NK-92 (cell line): ENCODE data around the gene STK31.
"Not testable (repeated sequence)": the region's sequence is repeated elsewhere in the genome, so short reads cannot be mapped to it uniquely, and the experiment has no call there.

Source experiments
- DNase-seq: peaks from one replicate; lab custom pipeline; 2025; ENCODE audit not compliant: unreplicated experiment; lab: John Stamatoyannopoulos, UW

The STK31 gene, protein sequence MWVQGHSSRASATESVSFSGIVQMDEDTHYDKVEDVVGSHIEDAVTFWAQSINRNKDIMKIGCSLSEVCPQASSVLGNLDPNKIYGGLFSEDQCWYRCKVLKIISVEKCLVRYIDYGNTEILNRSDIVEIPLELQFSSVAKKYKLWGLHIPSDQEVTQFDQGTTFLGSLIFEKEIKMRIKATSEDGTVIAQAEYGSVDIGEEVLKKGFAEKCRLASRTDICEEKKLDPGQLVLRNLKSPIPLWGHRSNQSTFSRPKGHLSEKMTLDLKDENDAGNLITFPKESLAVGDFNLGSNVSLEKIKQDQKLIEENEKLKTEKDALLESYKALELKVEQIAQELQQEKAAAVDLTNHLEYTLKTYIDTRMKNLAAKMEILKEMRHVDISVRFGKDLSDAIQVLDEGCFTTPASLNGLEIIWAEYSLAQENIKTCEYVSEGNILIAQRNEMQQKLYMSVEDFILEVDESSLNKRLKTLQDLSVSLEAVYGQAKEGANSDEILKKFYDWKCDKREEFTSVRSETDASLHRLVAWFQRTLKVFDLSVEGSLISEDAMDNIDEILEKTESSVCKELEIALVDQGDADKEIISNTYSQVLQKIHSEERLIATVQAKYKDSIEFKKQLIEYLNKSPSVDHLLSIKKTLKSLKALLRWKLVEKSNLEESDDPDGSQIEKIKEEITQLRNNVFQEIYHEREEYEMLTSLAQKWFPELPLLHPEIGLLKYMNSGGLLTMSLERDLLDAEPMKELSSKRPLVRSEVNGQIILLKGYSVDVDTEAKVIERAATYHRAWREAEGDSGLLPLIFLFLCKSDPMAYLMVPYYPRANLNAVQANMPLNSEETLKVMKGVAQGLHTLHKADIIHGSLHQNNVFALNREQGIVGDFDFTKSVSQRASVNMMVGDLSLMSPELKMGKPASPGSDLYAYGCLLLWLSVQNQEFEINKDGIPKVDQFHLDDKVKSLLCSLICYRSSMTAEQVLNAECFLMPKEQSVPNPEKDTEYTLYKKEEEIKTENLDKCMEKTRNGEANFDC

GRCh38 chr7:23710000-23710399 lies at the start of gene STK31:
STK31 (plus strand) TSS chr7:23710219; CDS start chr7:23710286, 67 bp downstream.
- DNase-seq, result no peak

DNA sequence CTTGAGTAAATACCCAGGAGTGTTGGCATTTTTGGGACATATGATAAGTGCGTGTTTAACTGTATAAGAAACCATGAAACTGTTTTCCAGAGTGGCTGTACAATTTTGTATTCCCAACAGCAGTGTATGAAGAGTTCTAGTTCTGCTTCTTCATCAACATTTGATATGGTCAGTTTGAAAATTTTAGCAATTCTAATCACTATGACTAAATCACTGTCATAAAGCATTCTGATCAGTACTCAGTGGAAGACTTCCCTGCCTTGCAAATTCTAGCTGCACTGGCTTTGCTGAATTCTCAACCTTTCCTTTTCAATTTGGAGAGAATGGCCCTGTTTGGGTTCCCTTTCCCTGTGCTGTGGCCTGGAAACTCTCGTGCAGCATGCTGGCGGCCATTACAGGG lies 48.6 kb upstream of the STK31 start:
- no peak for DNase-seq

DNA sequence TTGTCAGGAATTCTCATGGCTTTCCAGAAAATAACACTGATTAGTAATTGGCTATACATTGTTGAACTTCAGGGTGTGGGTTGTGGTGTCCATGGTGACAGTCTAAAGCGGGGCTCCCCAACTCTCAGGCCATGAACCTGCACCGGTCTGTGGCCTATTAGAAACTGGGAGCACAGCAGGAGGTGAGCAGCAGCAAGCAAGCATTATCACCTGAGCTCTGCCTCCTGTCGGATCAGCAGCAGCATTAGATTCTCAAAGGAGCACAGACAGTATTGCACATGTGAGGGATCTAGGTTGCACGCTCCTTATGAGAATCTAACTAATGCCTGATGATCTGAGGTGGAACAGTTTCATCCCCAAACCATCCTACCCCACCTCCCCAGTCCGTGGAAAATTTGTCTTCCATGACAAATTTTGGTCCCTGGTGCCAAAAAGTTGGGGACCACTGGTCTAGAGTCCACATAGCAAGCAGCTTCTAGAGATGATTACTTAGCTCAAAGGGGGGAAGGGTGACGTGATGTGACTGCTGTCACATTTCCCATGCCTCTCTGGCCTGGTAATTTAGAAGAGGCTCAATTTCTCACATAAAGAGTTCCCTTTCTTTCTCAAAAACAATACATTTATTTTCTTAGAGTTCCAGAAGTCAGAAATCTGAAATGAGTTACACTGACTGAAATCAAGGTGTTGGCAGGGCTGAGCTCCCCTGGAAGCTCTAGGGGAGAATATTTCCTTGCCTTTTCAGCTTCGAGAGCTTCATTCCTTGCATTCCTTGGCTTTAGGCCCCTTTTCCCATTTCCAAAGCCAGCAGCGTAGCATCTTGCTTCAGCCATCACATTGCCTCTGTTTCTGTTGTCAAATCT lies 47.7 kb upstream of the STK31 start:
- no peak for DNase-seq

- no peak for DNase-seq
Measured at GRCh38 chr7:23662984-23663313, 47.1 kb upstream of the STK31 start.

- DNase-seq, result no peak
Measured at GRCh38 chr7:23664122-23664521, 45.9 kb upstream of the STK31 start.

- DNase-seq, result no peak
Measured at GRCh38 chr7:23672033-23672432, 38.0 kb upstream of the STK31 start.

GRCh38 chr7:23679898-23680413 lies 30.1 kb upstream of the STK31 start, which contains the start of gene FAM221A:
FAM221A (plus strand) TSS chr7:23680199; CDS start chr7:23680219, 20 bp downstream.
- no peak for DNase-seq

GRCh38 chr7:23680414-23681405 lies 29.3 kb upstream of the STK31 start:
- no peak for DNase-seq

GRCh38 chr7:23684041-23684440 lies 26.0 kb upstream of the STK31 start:
- not testable (repeated sequence) for DNase-seq

DNA sequence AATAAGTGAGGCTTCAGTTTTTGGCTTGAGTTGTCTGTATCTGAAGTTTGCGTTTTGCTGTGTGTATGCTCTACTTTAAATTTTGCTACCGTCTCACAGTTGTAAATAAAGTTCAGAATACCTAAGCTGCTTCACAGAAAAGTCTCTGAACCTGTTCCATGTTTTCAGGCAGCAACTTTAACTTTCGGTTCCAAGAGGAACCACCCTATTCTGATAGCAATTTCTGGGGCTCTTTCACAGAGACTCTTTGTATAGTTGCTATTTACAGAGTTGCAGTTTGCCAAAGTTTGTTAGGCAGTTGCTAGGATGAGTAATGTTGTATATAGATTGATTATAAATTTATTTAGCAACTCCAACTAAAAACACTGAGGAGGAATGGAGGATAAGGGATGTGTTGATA lies 24.3 kb upstream of the STK31 start:
- DNase-seq, result no peak

DNA sequence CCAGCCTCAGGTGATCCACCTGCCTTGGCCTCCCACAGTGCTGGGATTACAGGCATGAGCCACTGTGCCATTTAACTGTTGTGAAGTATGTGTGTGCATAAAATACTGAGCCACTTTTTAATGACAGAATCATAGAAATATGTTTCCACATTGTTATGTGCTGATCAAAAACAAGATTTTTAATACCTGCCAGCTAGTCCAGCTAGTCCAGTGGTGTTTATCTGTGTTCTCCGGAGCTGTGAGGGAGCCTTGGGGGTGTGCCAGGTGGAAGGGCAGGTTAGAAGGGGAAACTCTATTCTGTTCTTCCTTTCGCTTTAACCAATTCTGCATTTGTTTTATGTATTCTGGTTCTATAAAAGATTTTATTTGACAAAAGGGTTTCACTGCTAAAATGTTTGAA lies 23.0 kb upstream of the STK31 start:
- no peak for DNase-seq

DNA sequence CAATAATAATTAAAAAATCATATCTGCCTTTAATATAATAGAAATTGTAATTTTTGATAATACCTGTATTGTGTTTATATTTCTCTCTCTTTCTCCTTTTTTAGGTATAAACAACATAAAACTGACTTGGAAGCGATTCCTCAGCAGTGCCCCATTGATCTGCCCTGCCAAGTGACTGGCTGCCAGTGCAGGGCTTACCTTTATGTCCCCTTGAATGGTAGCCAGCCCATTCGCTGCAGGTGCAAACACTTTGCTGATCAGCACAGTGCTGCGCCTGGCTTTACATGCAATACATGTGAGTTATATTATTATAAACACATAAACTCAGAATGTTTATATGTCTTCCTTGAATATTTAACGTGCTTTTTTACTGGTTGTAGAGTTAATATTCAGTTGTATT lies 20.9 kb upstream of the STK31 start:
- no peak for DNase-seq

DNA sequence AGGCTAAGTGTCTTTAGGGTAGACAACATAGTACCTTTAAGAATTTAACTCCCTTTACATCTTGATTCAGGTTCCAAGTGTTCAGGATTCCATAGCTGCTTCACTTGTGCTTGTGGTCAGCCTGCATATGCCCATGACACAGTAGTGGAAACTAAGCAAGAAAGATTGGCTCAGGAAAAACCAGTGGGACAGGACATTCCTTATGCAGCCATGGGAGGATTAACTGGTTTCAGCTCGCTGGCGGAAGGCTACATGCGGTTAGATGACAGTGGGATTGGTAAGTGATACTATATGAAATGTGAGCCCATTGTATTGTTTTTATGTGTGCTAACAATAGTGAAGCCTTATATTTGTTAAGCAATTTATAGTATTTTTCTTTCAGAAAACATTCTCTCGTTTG lies 18.7 kb upstream of the STK31 start:
- no peak for DNase-seq

- no peak for DNase-seq
Measured at GRCh38 chr7:23693224-23693623, 16.8 kb upstream of the STK31 start.

- no peak for DNase-seq
Measured at GRCh38 chr7:23696916-23697441, 13.0 kb upstream of the STK31 start.

GRCh38 chr7:23698822-23699221 lies 11.2 kb upstream of the STK31 start:
- no peak for DNase-seq

- no peak for DNase-seq
Measured at GRCh38 chr7:23700046-23700445, 10.0 kb upstream of the STK31 start.

DNA sequence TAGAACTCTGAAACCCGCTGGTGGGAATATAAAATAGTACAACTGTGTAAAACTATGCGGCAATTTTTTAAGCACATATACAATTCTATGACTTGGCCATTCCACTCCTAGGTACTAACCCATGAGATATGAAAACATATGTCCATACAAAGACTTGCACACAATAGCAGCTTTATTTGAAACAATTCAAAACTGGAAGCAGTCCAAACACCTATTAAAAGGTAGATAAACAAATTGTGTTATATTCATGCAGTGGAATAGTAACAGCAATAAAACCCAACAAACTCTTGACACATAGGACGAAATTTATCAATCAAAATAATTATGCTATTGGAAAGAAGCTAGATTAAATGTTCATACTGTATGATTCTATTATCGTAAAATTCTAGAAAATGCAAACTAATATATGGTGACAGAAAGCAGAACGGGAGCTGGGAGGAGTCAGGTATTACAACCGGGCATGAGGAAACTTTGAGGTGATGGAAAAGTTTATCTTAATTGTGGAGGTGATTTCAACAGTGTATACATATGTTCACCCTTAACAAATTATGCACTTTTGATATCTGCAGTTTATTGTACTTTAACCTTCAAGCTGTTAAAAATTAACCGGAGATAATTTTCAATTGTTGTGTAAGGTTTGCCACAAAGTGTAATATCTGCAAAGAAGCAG lies 803 bp upstream of the STK31 start:
- no peak for DNase-seq
